ENCODE data around the gene FAM13A. TPM values are rescaled to one million over a fixed set of nuclear protein-coding genes. Genes with fewer than 3 reads are reported as not detected.
A peak's percentile ranks its signal among the peaks of the same experiment; 100 is the strongest.

The FAM13A gene
- polyA plus RNA-seq, 1 experiment: 9.5 TPM

GRCh38 chr4:88745581-88746163 is 311.3 kb downstream of the FAM13A start:
- no peak for TF ChIP-seq CTCF (IDR thresholded peaks at IDR 0.05; ENCODE audit: insufficient read depth, low read depth, low read length)
- Histone ChIP-seq H3K27me3 (ENCODE audit: control insufficient read depth, insufficient read depth, low read length) (no peaks in the 10 kb centered on the region), H3K36me3 (ENCODE audit: control insufficient read depth, insufficient read depth, low read length) (peaks cover 14% of the 10 kb centered on the region), H3K4me3 (ENCODE audit: low read depth, low read length) (no peak overlapping the region)
- no peak for DNase-seq (ENCODE audit: low read depth)
- CTCF ChIA-PET: interaction anchor here (1.2 kb wide), 1 partner anchor 13 kb away, joined by 4 read pairs; no protein-coding TSS in a partner anchor
- POLR2A ChIA-PET: no interaction called here

- Histone ChIP-seq H3K4me3 (ENCODE audit: low read depth, low read length) (no peak overlapping the region), H3K27me3 (ENCODE audit: control insufficient read depth, insufficient read depth, low read length) (no peaks in the 10 kb centered on the region), H3K36me3 (ENCODE audit: control insufficient read depth, insufficient read depth, low read length) (peaks cover 11% of the 10 kb centered on the region)
- TF ChIP-seq CTCF (IDR thresholded peaks at IDR 0.05; ENCODE audit: insufficient read depth, low read depth, low read length): no peak
- ChIA-PET POLR2A (no interaction called here), CTCF (interaction anchor here (1.2 kb wide), 1 partner anchor 13 kb away, joined by 4 read pairs; no protein-coding TSS in a partner anchor)
- no peak for DNase-seq (ENCODE audit: low read depth)
These were observed 311.8 kb downstream of the FAM13A start for GRCh38 chr4:88745175-88745574.

GRCh38 chr4:88744609-88745008 is 312.4 kb downstream of the FAM13A start:
- H3K36me3 ChIP-seq (ENCODE audit: control insufficient read depth, insufficient read depth, low read length): peaks cover 9% of the 10 kb centered on the region
- CTCF ChIA-PET: interaction anchor here (1.2 kb wide), 1 partner anchor 14 kb away, joined by 4 read pairs; no protein-coding TSS in a partner anchor

GRCh38 chr4:88743696-88744095 is 313.3 kb downstream of the FAM13A start:
- POLR2A ChIA-PET: no interaction called here
- no peak for TF ChIP-seq CTCF (IDR thresholded peaks at IDR 0.05; ENCODE audit: insufficient read depth, low read depth, low read length)
- DNase-seq (ENCODE audit: low read depth): peak; percentile 51

More at GRCh38 chr4:88744609-88745008, 312.4 kb downstream of the FAM13A start:
- H3K4me3 ChIP-seq (ENCODE audit: low read depth, low read length): no peak overlapping the region
- DNase-seq (ENCODE audit: low read depth): no peak
- no peak for TF ChIP-seq CTCF (IDR thresholded peaks at IDR 0.05; ENCODE audit: insufficient read depth, low read depth, low read length)
- POLR2A ChIA-PET: no interaction called here
- H3K27me3 ChIP-seq (ENCODE audit: control insufficient read depth, insufficient read depth, low read length): no peaks in the 10 kb centered on the region

DNA sequence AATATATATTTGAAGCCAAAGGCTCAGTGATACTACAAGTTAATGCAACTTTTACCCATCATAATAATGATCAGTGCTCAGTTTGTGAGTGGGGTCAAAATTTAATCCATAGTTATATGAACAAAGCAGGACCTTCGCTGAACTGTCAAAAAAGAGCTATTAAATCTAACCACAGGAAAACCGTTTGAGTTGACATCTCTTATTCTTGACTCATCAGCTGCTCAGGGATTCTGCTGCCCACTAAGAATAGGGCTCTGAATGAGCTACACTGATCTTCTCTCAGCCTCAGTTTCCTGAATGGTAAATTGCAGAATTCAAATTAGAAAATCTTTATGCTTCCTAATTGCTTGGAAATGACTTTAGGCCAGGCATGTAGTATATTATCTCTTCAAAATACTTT is 314.4 kb downstream of the FAM13A start:
- H3K36me3 ChIP-seq (ENCODE audit: control insufficient read depth, insufficient read depth, low read length): peaks cover 5% of the 10 kb centered on the region
- POLR2A ChIA-PET: no interaction called here
- no peak for TF ChIP-seq CTCF (IDR thresholded peaks at IDR 0.05; ENCODE audit: insufficient read depth, low read depth, low read length)
- CTCF ChIA-PET: no interaction called here
- DNase-seq (ENCODE audit: low read depth): no peak
- H3K4me3 ChIP-seq (ENCODE audit: low read depth, low read length): no peak overlapping the region
- H3K27me3 ChIP-seq (ENCODE audit: control insufficient read depth, insufficient read depth, low read length): no peaks in the 10 kb centered on the region

More at GRCh38 chr4:88743696-88744095, 313.3 kb downstream of the FAM13A start:
- Histone ChIP-seq H3K4me3 (ENCODE audit: low read depth, low read length) (no peak overlapping the region), H3K27me3 (ENCODE audit: control insufficient read depth, insufficient read depth, low read length) (no peaks in the 10 kb centered on the region), H3K36me3 (ENCODE audit: control insufficient read depth, insufficient read depth, low read length) (peaks cover 6% of the 10 kb centered on the region)
- CTCF ChIA-PET: no interaction called here

Data from BJ (cell line).